ENCODE measurements around the gene ATXN7. TPM values are rescaled to one million over a fixed set of nuclear protein-coding genes. Genes with fewer than 3 reads are reported as not detected.

Gene ATXN7
- total RNA-seq, 1 donor from 2014 or later: 43.2 TPM

- intact Hi-C loops (cut with DNase I): no loop called here
- no peaks in the 10 kb centered on the region for H3K9me3 ChIP-seq
- H3K36me3 ChIP-seq: no peaks in the 10 kb centered on the region
- no peak overlapping the region for H3K4me3 ChIP-seq
- TF ChIP-seq POLR2AphosphoS5 (IDR thresholded peaks at IDR 0.05; ENCODE audit: insufficient read depth in 1 of 2, low read depth in 1 of 2): no peak
- TF ChIP-seq POLR2A (IDR thresholded peaks at IDR 0.05): no peak
- TF ChIP-seq CTCF (IDR thresholded peaks at IDR 0.05): no peak
- H3K27ac ChIP-seq: no peak overlapping the region
- H3K4me1 ChIP-seq: peaks cover 46% of the 10 kb centered on the region
- no peak for DNase-seq (ENCODE audit: extremely low spot score in 2 of 2)
- H3K27me3 ChIP-seq: no peaks in the 10 kb centered on the region
Measured at GRCh38 chr3:63931290-63931689, 67.6 kb downstream of the ATXN7 start.

DNA sequence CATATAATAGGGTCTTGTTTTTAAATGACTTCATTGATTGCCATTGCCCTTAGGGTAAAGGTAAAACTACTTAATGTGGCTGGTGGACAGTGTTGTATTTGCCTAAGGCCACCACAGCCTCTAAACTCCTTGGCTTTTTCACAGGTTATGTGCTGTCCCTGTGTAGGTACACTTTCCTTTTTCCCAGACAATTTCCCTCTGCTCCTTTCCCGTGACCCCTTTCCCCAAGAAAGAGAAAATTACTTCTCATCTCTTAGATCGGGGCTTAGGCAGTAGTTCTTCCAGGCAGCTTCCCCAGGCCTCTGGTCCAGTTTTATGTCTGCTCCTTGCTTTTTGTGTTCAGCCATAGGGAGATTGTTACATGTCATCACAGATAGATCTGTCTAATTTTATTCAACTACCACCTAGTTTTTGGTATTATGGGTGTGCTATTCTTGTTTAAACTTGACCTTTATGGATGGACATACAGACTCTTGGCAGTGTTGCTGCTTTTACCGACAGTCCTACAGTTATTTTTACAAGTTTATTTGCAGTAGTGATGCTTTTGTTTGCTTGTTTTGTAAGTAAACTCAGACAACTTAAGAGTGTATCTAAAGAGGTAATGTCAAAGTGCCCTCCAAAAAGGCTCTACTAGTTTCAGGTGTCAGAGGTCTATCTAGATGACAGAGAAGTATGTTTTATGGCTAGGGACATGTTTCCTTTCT lies 69.0 kb downstream of the ATXN7 start:
- no peak for TF ChIP-seq POLR2A (IDR thresholded peaks at IDR 0.05)
- no peak for TF ChIP-seq CTCF (IDR thresholded peaks at IDR 0.05)
- TF ChIP-seq POLR2AphosphoS5 (IDR thresholded peaks at IDR 0.05; ENCODE audit: insufficient read depth in 1 of 2, low read depth in 1 of 2): no peak
- Histone ChIP-seq H3K27ac (no peak overlapping the region), H3K36me3 (no peaks in the 10 kb centered on the region), H3K4me1 (peaks cover 55% of the 10 kb centered on the region), H3K4me3 (no peak overlapping the region), H3K9me3 (no peaks in the 10 kb centered on the region), H3K27me3 (no peaks in the 10 kb centered on the region)
- DNase-seq (ENCODE audit: extremely low spot score in 2 of 2): no peak
- intact Hi-C loops (cut with DNase I): no loop called here

- intact Hi-C loops (cut with DNase I): no loop called here
- Histone ChIP-seq H3K36me3 (no peaks in the 10 kb centered on the region), H3K4me1 (peaks cover 63% of the 10 kb centered on the region), H3K4me3 (no peak overlapping the region), H3K9me3 (no peaks in the 10 kb centered on the region), H3K27me3 (no peaks in the 10 kb centered on the region), H3K27ac (no peak overlapping the region)
- no peak for DNase-seq (ENCODE audit: extremely low spot score in 2 of 2)
- TF ChIP-seq POLR2A (IDR thresholded peaks at IDR 0.05): no peak
Measured at GRCh38 chr3:63933459-63933858, 69.8 kb downstream of the ATXN7 start.

- Histone ChIP-seq H3K4me3 (no peak overlapping the region), H3K27me3 (no peaks in the 10 kb centered on the region), H3K27ac (no peak overlapping the region), H3K9me3 (no peaks in the 10 kb centered on the region), H3K36me3 (no peaks in the 10 kb centered on the region), H3K4me1 (peaks cover 67% of the 10 kb centered on the region)
- DNase-seq (ENCODE audit: extremely low spot score in 2 of 2): no peak
- no peak for TF ChIP-seq POLR2A (IDR thresholded peaks at IDR 0.05)
- TF ChIP-seq CTCF (IDR thresholded peaks at IDR 0.05): no peak
- no peak for TF ChIP-seq POLR2AphosphoS5 (IDR thresholded peaks at IDR 0.05; ENCODE audit: insufficient read depth in 1 of 2, low read depth in 1 of 2)
- intact Hi-C loops (cut with DNase I): no loop called here
Measured at GRCh38 chr3:63934041-63934866, 70.6 kb downstream of the ATXN7 start.

DNA sequence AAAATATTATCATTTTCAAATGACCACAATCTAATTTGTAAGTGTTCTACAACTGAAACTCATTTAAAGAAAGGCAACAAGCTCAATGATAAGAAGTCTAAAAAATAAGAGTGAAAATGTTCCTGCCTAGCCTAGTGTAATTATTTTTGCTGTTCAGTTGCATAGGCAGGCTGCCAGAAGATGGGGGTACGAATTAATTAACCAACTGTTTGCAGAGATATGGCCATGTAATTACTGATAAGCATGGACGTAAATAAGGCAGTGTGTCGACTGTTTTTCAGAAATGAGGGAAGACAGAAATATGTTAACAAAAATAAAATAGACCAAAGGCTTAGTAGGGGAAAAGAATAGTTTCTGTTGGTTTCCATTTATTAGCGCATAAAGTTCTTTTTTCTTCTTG lies 73.3 kb downstream of the ATXN7 start:
- DNase-seq (ENCODE audit: extremely low spot score in 2 of 2): no peak
- TF ChIP-seq CTCF (IDR thresholded peaks at IDR 0.05) (no peak), POLR2AphosphoS5 (IDR thresholded peaks at IDR 0.05; ENCODE audit: insufficient read depth in 1 of 2, low read depth in 1 of 2) (no peak), POLR2A (IDR thresholded peaks at IDR 0.05) (no peak)
- Histone ChIP-seq H3K4me1 (peaks cover 62% of the 10 kb centered on the region), H3K27ac (no peak overlapping the region), H3K9me3 (no peaks in the 10 kb centered on the region), H3K36me3 (no peaks in the 10 kb centered on the region), H3K4me3 (no peak overlapping the region), H3K27me3 (no peaks in the 10 kb centered on the region)
- intact Hi-C loops (cut with DNase I): no loop called here
